SK-N-MC (cell line): ENCODE results near the gene ABCA12.
"Not testable (repeated sequence)": the region's sequence is repeated elsewhere in the genome, so short reads cannot be mapped to it uniquely, and the experiment has no call there.

ENCODE experiments used
- DNase-seq: peaks from one replicate; pipeline ENCODE4 v3.0.0-alpha.2; 2011; ENCODE audit warnings: low read depth, low spot score
- H3K27ac ChIP-seq: fragments of 200-600 bp; sonication (generic); 2 replicates; pipeline ENCODE4 v1.5.1; 2016; ENCODE audit warnings: mixed run types
- H3K36me3 ChIP-seq: fragments of 200-600 bp; sonication (generic); 2 replicates; pipeline ENCODE4 v1.6.1; 2017; ENCODE audit warnings: antibody characterized with exemption, low read length, mixed read lengths; ENCODE audit not compliant: insufficient read depth
- H3K4me3 ChIP-seq: fragments of 200-600 bp; sonication (generic); 2 replicates; pipeline ENCODE4 v1.5.1; 2016
- H3K9ac ChIP-seq: fragments of 200-600 bp; sonication (generic); 2 replicates; pipeline ENCODE4 v1.8.0; 2017; ENCODE audit warnings: mixed run types, mixed read lengths; ENCODE audit not compliant: insufficient read length
- H3K9me3 ChIP-seq: fragments of 200-600 bp; sonication (generic); 2 replicates; pipeline ENCODE4 v1.6.1; 2017; ENCODE audit warnings: low read depth, mild to moderate bottlenecking, antibody characterized with exemption, low read length, moderate library complexity, mixed read lengths
- EZH2 ChIP-seq: fragments of 200-600 bp; sonication (generic); IDR thresholded peaks from one replicate; pipeline ENCODE4 v1.6.1; 2017; ENCODE audit warnings: antibody characterized with exemption
- FOXP2 ChIP-seq: optimal IDR thresholded peaks from 2 replicates; pipeline ENCODE3; 2011; ENCODE audit warnings: mild to moderate bottlenecking, moderate library complexity; ENCODE audit not compliant: insufficient read depth; ENCODE audit errors: extremely low read length, control extremely low read depth
- POLR2AphosphoS5 ChIP-seq: IDR thresholded peaks from 2 replicates; pipeline ENCODE4 v1.6.1; 2012; ENCODE audit warnings: mild to moderate bottlenecking, low read depth, low read length, borderline replicate concordance

Gene ABCA12, protein sequence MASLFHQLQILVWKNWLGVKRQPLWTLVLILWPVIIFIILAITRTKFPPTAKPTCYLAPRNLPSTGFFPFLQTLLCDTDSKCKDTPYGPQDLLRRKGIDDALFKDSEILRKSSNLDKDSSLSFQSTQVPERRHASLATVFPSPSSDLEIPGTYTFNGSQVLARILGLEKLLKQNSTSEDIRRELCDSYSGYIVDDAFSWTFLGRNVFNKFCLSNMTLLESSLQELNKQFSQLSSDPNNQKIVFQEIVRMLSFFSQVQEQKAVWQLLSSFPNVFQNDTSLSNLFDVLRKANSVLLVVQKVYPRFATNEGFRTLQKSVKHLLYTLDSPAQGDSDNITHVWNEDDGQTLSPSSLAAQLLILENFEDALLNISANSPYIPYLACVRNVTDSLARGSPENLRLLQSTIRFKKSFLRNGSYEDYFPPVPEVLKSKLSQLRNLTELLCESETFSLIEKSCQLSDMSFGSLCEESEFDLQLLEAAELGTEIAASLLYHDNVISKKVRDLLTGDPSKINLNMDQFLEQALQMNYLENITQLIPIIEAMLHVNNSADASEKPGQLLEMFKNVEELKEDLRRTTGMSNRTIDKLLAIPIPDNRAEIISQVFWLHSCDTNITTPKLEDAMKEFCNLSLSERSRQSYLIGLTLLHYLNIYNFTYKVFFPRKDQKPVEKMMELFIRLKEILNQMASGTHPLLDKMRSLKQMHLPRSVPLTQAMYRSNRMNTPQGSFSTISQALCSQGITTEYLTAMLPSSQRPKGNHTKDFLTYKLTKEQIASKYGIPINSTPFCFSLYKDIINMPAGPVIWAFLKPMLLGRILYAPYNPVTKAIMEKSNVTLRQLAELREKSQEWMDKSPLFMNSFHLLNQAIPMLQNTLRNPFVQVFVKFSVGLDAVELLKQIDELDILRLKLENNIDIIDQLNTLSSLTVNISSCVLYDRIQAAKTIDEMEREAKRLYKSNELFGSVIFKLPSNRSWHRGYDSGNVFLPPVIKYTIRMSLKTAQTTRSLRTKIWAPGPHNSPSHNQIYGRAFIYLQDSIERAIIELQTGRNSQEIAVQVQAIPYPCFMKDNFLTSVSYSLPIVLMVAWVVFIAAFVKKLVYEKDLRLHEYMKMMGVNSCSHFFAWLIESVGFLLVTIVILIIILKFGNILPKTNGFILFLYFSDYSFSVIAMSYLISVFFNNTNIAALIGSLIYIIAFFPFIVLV (N-terminal part only)

DNA sequence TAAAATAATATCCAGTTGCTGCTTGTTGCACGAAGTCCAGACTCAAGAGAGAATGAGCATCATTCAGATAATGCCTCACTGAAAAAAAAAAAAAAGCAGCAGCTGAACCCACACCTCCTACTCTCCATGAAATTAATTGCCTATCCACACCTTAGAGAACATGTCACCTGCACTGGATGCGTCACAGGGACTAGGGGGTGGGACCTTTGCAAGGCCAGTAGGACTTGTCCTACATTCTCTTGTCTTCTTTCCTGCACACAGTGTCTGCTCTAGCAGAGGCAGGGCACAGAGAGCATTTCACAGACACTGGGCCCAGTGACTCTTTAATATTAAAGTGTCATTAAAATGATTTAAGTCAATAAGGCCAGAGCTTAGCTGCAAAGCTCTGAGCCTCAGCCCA is at the start of gene ABCA12:
TSS of gene ABCA12 (minus strand) at position 148 of the 400 bp plus-strand sequence. CDS start 418 bp downstream, outside the sequence.
- Histone ChIP-seq H3K9ac (no peak within 1 kb of the TSS), H3K36me3 (no peaks in the 10 kb centered on the region), H3K27ac (0 out of 2 replicates have a peak within 1 kb of the TSS, but pooled peaks have one; percentile 23), H3K4me3 (peak within 1 kb of the TSS; percentile 53), H3K9me3 (no peaks in the 10 kb centered on the region)
- no peak for DNase-seq
- no peak for TF ChIP-seq POLR2AphosphoS5
- no peak for TF ChIP-seq EZH2
- no peak for TF ChIP-seq FOXP2

DNA sequence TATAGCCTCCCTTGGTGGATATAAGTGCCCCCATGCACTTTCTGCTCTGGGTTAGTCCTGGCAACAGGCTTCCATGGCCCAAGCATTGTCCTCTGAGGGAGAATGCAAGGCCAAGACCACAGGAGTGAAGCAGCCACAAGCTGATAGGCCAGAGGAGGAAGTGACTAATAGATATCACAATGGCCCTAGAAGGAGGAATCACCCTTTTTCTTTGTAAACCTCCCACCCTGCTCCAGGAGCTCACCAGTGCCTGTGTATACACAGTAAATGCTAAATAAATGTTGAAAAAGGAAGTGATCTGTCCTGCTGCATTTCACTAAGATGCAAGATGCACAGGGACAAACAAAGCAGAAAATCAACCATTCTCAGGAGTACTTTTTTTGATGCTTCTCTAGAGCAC is 49.7 kb upstream of the ABCA12 start:
- TF ChIP-seq EZH2: no peak
- no peak for TF ChIP-seq FOXP2
- no peak for TF ChIP-seq POLR2AphosphoS5
- H3K27ac ChIP-seq: no peak overlapping the region
- DNase-seq: no peak
- H3K9me3 ChIP-seq: no peaks in the 10 kb centered on the region
- no peak overlapping the region for H3K9ac ChIP-seq
- no peak overlapping the region for H3K4me3 ChIP-seq
- H3K36me3 ChIP-seq: no peaks in the 10 kb centered on the region

DNA sequence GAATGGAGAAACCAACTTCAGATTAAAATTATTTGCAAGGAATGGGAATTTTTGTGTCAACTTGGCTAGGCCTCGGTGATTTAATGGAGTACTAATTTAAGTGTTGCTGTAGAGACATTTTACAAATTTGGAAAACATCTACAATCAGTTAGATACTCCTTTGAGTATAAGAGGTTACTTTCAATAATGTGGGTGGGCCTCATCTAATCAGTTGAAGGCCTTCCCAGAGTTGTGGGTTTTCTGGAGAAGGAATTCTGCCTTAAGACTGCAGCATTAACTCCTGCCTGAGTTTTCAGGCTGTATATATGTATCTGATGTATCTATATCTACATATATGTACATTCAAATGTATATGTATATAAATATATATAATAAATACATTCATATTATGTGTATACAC is 47.6 kb upstream of the ABCA12 start:
- H3K36me3 ChIP-seq: no peaks in the 10 kb centered on the region
- no peak for DNase-seq
- H3K4me3 ChIP-seq: no peak overlapping the region
- H3K9ac ChIP-seq: no peak overlapping the region
- H3K9me3 ChIP-seq: no peaks in the 10 kb centered on the region
- TF ChIP-seq POLR2AphosphoS5 (no peak), EZH2 (no peak), FOXP2 (no peak)
- no peak overlapping the region for H3K27ac ChIP-seq

DNA sequence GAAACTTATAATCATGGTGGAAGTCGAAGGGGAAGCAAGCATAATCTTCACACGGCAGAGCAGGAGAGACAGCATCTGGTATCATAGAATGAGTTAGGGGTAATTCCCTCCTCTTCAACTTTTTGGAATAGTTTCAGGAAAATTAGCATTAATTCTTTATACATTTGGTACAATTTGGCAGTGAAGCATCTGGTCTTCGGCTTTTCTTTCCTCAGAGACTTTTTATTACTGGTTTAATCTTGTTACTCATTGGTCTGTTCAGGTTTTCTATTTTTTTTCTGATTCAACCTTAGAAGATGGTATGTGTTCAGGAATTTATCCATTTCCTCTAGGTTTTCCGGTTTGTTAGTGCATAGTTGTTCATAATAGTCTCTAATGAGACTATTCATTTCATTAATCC is 39.7 kb upstream of the ABCA12 start:
- TF ChIP-seq FOXP2: no peak
- no peak for TF ChIP-seq EZH2
- TF ChIP-seq POLR2AphosphoS5: no peak
- Histone ChIP-seq H3K27ac (peak overlapping the region; percentile 26; the same call in 1 of the 2 replicates), H3K9me3 (no peaks in the 10 kb centered on the region), H3K4me3 (no peak overlapping the region), H3K9ac (no peak overlapping the region), H3K36me3 (no peaks in the 10 kb centered on the region)
- peak; percentile 44 for DNase-seq

DNA sequence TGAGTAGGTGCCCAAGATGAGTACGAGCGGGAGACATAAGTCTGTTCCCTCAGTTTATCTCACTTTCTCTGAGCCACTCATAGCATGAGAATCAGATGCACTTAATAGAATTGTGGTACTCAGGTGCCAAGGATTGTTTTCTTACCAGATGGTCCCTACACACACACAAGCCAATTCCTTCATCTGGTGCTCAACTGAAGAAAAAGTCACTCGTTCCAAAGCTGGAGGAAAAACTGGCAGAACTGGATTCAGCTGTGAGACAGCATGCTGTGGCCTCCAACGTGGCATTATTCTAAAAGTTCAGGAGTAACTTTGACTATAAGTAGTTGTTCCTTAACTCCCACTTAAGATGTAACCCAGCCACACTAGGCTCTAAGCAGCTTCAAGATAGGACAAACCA is 33.4 kb upstream of the ABCA12 start:
- H3K9me3 ChIP-seq: no peaks in the 10 kb centered on the region
- no peak overlapping the region for H3K27ac ChIP-seq
- no peak for TF ChIP-seq EZH2
- no peak for DNase-seq
- H3K4me3 ChIP-seq: no peak overlapping the region
- H3K9ac ChIP-seq: no peak overlapping the region
- no peaks in the 10 kb centered on the region for H3K36me3 ChIP-seq

DNA sequence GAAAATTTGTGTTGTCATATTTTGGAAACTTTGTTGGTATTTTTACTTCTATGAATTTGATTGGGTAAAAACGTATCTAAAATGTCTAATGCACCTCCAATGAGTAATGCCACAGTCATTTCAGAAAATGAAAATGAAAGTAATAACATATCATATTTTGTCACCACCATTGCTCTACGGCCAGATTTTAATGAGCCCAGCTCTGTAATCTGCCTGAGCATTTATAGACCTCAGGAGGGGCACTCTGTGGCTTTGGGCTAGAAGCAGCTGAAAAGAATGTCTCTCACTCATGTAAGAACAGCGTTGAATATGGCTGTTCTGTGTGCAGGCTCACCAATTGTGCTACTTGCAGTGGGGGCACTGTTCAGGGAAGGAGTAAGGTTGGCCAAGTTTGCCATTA is 32.7 kb upstream of the ABCA12 start:
- Histone ChIP-seq H3K36me3 (no peaks in the 10 kb centered on the region), H3K9ac (no peak overlapping the region), H3K9me3 (no peaks in the 10 kb centered on the region), H3K27ac (no peak overlapping the region), H3K4me3 (peak overlapping the region; percentile 19; the same call in 1 of the 2 replicates)
- DNase-seq: no peak
- no peak for TF ChIP-seq FOXP2
- TF ChIP-seq POLR2AphosphoS5: no peak
- no peak for TF ChIP-seq EZH2

DNA sequence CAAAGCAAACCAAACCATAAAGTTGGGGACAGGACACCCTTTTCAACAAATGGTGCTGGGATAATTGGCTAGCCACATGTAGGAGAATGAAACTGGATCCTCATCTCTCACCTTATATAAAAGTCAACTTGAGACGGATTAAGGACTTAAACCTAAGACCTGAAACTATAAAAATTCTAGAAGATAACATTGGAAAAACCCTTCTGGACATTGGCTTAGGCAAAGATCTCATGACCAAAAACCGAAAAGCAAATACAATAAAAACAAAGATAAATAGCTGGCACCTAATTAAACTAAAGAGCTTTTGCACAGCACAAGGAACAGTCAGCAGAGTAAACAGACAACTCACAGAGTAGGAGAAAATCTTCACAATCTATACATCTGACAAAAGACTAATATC is 28.1 kb upstream of the ABCA12 start:
- H3K27ac ChIP-seq, H3K9me3 ChIP-seq, H3K36me3 ChIP-seq, H3K4me3 ChIP-seq, DNase-seq, H3K9ac ChIP-seq: not testable (repeated sequence)

DNA sequence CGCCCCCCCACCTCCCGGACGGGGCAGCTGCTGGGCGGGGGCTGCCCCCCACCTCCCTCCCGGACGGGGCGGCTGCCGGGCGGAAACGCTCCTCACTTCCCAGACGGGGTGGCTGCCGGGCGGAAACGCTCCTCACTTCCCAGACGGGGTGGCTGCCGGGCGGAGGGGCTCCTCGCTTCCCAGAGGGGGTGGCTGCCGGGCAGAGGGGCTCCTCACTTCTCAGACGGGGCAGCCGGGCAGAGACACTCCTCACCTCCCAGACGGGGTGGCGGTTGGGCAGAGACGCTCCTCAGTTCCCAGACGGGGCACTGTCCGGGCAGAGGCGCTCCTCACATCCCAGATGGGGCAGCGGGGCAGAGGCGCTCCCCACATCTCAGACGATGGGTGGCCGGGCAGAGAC is 24.9 kb upstream of the ABCA12 start:
- not testable (repeated sequence) for H3K4me3 ChIP-seq, H3K36me3 ChIP-seq, H3K9ac ChIP-seq, H3K9me3 ChIP-seq, H3K27ac ChIP-seq, DNase-seq
